ACC112 (cell line): ENCODE measurements around the gene HTT.

Source experiments
- H2AFZ ChIP-seq: fragments of 200-600 bp; sonication (generic); one replicate; pipeline ENCODE4 v1.6.0; 2017; ENCODE audit warnings: antibody characterized with exemption, low read length; ENCODE audit not compliant: unreplicated experiment
- H3K27ac ChIP-seq: fragments of 200-600 bp; sonication (generic); 2 replicates; pipeline ENCODE4 v1.5.1; 2014; ENCODE audit warnings: low read depth, mild to moderate bottlenecking, antibody characterized with exemption, low read length, moderate library complexity
- H3K27me3 ChIP-seq: fragments of 200-600 bp; sonication (generic); 2 replicates; pipeline ENCODE4 v1.6.1; 2014; ENCODE audit warnings: mild to moderate bottlenecking, antibody characterized with exemption, low read length, moderate library complexity, mixed read lengths; ENCODE audit not compliant: insufficient read depth
- H3K36me3 ChIP-seq: fragments of 200-600 bp; sonication (generic); 2 replicates; pipeline ENCODE4 v1.6.1; 2016; ENCODE audit warnings: mild to moderate bottlenecking, antibody characterized with exemption, low read length, moderate library complexity, mixed read lengths; ENCODE audit not compliant: insufficient read depth
- H3K4me1 ChIP-seq: fragments of 200-600 bp; sonication (generic); one replicate; pipeline ENCODE4 v1.6.1; 2016; ENCODE audit warnings: low read length, mixed read lengths; ENCODE audit not compliant: insufficient read depth, unreplicated experiment, control insufficient read depth
- H3K4me3 ChIP-seq: fragments of 200-600 bp; sonication (generic); 2 replicates; pipeline ENCODE4 v1.5.1; 2014; ENCODE audit warnings: mild to moderate bottlenecking, low read depth, low read length
- H3K79me2 ChIP-seq: fragments of 200-600 bp; sonication (generic); one replicate; pipeline ENCODE4 v1.6.0; 2016; ENCODE audit warnings: low read length; ENCODE audit not compliant: control insufficient read depth, unreplicated experiment, insufficient read depth

Gene HTT

DNA sequence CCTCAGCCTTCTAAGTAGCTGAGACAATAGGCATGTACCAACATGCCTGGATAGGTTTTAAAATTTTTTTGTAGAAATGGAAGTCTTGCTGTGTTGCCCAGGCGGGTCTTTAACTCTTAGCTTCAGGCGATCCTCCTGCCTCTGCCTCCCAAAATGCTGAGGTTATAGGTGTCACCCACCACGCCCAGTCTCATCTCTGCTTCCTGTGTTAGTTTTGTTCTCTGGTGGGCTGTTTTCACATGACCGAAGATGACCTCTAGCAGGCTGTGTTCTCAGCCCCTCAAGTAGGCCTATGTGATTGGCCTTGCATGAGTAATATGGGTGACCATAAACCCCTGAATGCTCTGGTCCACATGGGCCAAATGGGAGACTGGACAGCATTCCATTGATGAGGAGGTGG is 117.7 kb downstream of the HTT start:
- H3K36me3 ChIP-seq: peaks cover 20% of the 10 kb centered on the region
- H3K4me1 ChIP-seq: no peaks in the 10 kb centered on the region
- no peak overlapping the region for H3K27ac ChIP-seq
- no peak overlapping the region for H3K4me3 ChIP-seq
- H3K27me3 ChIP-seq: no peaks in the 10 kb centered on the region
- no peak overlapping the region for H2AFZ ChIP-seq
- no peaks in the 10 kb centered on the region for H3K79me2 ChIP-seq

- Histone ChIP-seq H3K27me3 (no peaks in the 10 kb centered on the region), H3K79me2 (no peaks in the 10 kb centered on the region), H3K4me3 (no peak overlapping the region), H3K27ac (no peak overlapping the region), H3K4me1 (no peaks in the 10 kb centered on the region), H2AFZ (no peak overlapping the region), H3K36me3 (peaks cover 17% of the 10 kb centered on the region)
Measured at GRCh38 chr4:3192827-3193226, 118.3 kb downstream of the HTT start.

DNA sequence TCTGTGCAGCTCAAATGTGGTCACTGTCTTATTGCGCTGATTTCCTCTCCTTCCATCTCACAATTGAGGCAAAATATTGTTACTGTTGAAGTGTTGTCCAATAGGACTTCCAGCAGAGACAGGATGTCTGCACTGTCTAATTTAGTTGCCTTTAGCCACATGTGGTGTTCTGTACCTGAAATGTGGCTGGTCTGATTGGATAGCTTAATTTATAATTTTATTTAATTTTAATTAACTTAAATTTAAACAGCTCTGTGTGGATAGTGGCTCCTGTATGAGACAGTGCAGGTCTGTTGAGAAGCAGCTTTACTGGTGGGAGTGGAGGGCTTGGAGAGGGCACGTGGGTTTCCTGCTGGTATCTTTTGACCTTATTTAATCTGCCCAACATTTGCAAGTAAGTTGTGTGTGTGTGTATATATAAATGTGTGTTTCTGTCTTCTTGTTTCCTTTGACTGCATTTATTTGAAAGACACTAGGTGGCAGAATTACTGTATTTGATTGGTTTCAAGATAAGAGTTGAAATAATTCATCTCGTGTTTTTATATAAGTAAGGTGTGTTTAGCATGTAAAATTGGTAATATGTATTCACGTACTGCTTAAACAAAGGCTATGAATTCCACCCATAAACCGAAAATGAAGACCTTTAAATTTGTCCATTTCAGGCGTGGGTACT is 119.2 kb downstream of the HTT start:
- Histone ChIP-seq H3K36me3 (peaks cover 9% of the 10 kb centered on the region; the same call in 1 of the 2 replicates), H3K27ac (no peak overlapping the region), H2AFZ (no peak overlapping the region), H3K4me1 (no peaks in the 10 kb centered on the region), H3K4me3 (no peak overlapping the region), H3K79me2 (no peaks in the 10 kb centered on the region), H3K27me3 (no peaks in the 10 kb centered on the region)

GRCh38 chr4:3196670-3197359 is 122.3 kb downstream of the HTT start:
- no peak overlapping the region for H3K4me3 ChIP-seq
- no peaks in the 10 kb centered on the region for H3K36me3 ChIP-seq
- no peaks in the 10 kb centered on the region for H3K27me3 ChIP-seq
- no peak overlapping the region for H3K27ac ChIP-seq
- no peaks in the 10 kb centered on the region for H3K79me2 ChIP-seq
- no peaks in the 10 kb centered on the region for H3K4me1 ChIP-seq
- H2AFZ ChIP-seq: no peak overlapping the region

DNA sequence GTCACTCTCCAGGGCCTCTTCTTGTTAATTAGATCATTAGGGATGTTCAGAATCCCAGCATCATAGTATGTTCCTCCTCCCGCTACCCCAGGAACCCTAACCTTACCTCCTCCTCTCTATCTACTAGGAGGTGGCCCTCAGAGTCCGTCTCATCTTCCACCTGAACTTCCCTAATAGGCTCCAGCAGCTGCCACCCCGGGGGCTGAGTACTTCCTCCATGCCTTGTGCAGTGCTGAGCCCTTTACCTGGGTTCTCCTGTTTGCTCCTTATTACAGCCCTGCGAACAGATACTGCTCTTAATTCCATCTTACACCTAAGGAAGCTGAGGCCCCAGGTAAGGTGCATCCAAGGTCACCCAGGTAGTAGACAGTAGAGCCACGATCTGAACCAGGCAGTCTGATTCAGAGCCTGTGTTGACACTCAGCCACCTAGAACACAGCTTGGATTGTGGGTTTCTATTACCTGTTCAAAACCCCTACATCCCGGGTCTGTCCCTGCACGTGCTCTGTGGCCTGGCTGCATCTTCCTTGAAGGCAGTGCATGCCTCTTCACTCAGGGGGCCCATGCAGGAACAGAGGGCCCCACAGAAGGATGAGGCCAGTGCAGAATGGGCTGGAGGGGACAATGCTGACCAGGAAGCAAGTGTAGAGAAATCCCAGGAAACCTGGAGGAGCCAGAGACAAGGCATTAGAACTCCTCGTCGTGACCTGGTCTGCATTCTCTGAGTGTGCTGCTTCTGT is 123.1 kb downstream of the HTT start:
- no peaks in the 10 kb centered on the region for H3K36me3 ChIP-seq
- H3K4me3 ChIP-seq: no peak overlapping the region
- H3K79me2 ChIP-seq: no peaks in the 10 kb centered on the region
- H3K4me1 ChIP-seq: no peaks in the 10 kb centered on the region
- H3K27me3 ChIP-seq: no peaks in the 10 kb centered on the region
- no peak overlapping the region for H3K27ac ChIP-seq
- H2AFZ ChIP-seq: no peak overlapping the region

- peaks cover 11% of the 10 kb centered on the region for H3K4me1 ChIP-seq
- no peak overlapping the region for H2AFZ ChIP-seq
- H3K79me2 ChIP-seq: no peaks in the 10 kb centered on the region
- no peak overlapping the region for H3K4me3 ChIP-seq
- H3K36me3 ChIP-seq: no peaks in the 10 kb centered on the region
- no peaks in the 10 kb centered on the region for H3K27me3 ChIP-seq
- no peak overlapping the region for H3K27ac ChIP-seq
Measured at GRCh38 chr4:3198906-3199305, 124.4 kb downstream of the HTT start.

DNA sequence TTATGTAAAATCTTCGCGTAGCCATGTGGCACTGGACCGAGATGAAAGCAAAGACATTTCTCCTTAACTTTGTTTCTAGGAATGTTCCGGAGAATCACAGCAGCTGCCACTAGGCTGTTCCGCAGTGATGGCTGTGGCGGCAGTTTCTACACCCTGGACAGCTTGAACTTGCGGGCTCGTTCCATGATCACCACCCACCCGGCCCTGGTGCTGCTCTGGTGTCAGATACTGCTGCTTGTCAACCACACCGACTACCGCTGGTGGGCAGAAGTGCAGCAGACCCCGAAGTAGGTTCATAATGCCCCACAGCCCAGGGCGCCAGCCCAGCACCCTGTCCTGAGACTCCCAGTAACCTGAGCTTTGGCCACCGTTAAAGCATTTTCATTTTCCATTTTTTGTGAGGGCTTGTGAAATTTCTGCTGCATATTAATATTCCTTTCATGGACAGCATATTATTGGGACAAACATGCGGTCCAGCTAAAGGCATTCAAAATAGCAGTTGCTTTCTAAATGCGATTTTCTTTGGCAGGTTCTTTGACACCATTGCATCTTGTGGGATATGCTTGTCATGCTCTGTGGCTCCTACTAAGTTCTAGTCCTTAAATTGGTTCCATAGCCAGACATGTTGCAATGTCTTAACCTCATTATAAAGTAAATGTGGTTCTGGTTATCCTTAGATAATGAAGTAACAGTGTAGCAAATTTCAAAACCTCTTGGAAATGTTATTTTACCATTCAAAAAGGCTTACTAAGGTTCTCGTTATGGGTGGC is 125.4 kb downstream of the HTT start:
- Histone ChIP-seq H2AFZ (no peak overlapping the region), H3K4me1 (peaks cover 14% of the 10 kb centered on the region), H3K4me3 (no peak overlapping the region), H3K27me3 (no peaks in the 10 kb centered on the region), H3K36me3 (no peaks in the 10 kb centered on the region), H3K79me2 (no peaks in the 10 kb centered on the region), H3K27ac (no peak overlapping the region)

GRCh38 chr4:3200423-3201090 is 126.1 kb downstream of the HTT start:
- H3K36me3 ChIP-seq: no peaks in the 10 kb centered on the region
- no peak overlapping the region for H2AFZ ChIP-seq

GRCh38 chr4:3201718-3202702 is 127.5 kb downstream of the HTT start:
- no peaks in the 10 kb centered on the region for H3K79me2 ChIP-seq
- no peak overlapping the region for H2AFZ ChIP-seq
- H3K27me3 ChIP-seq: no peaks in the 10 kb centered on the region
- H3K36me3 ChIP-seq: peaks cover 8% of the 10 kb centered on the region; the same call in 1 of the 2 replicates
- H3K27ac ChIP-seq: no peak overlapping the region
- peaks cover 14% of the 10 kb centered on the region for H3K4me1 ChIP-seq
- no peak overlapping the region for H3K4me3 ChIP-seq

More at GRCh38 chr4:3200423-3201090, 126.1 kb downstream of the HTT start:
- Histone ChIP-seq H3K27me3 (no peaks in the 10 kb centered on the region), H3K79me2 (no peaks in the 10 kb centered on the region), H3K27ac (no peak overlapping the region), H3K4me3 (no peak overlapping the region), H3K4me1 (peaks cover 14% of the 10 kb centered on the region)
